ENCODE results near the gene DTX3L.

The DTX3L gene

DNA sequence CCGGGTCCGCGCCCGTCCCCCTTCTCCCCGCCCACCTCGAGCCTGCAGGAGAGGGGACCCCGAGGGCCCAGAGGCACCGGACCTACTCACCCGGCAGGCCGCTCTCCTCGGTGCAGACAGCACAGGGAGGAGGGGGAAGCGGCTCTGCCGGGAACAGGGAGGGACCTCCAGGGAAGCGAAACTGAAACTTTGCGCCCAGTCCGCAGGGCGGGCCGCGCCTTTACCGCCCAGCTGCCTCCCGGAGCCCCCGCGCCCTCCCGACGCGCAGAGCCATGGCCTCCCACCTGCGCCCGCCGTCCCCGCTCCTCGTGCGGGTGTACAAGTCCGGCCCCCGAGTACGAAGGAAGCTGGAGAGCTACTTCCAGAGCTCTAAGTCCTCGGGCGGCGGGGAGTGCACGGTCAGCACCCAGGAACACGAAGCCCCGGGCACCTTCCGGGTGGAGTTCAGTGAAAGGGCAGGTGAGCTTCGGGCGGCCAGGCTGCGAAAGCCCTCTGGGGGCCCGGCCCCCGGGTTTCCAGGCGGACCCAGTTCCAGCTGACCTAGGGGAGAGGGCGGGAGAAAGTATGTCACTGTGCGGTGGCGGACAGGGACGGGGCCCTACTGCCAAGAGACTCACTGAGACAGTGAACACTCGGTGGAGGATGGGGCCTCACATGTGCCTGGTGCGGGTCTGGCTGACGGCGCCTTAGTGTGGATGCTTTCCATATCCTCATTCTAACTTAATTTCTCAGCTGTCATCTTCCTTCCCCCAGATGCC, at the start of gene DTX3L, which contains the start of gene PARP9:
DTX3L (plus strand) TSS at position 184 of the 758 bp plus-strand sequence; CDS start at position 273, 89 bp downstream.
PARP9 (minus strand) TSS at position 146 of the 758 bp plus-strand sequence. CDS start 4,680 bp downstream, outside the sequence.
- DNase-seq, result peak; percentile 51

DNA sequence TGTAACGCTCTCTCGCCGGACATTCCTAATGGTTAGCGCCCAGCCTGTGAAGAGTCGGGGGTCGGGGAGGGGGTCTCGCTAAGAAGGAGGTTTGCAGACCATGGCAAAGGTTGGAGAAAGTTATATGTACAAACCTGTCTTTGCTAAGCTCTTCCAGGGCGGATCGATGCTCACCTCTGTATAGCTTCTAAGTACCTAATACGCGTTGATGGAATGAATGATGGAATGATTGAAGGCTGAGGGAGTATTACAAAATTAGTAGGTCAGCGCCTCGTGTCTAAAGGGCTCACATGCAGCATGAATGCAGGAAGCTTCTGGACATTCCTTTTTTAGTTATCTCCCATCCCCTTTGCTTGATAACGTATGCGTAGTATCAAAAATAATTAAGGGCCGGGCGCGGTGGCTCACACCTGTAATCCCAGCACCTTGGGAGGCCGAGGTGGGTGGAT, 49.1 kb upstream of the DTX3L start:
- no peak for DNase-seq

DNA sequence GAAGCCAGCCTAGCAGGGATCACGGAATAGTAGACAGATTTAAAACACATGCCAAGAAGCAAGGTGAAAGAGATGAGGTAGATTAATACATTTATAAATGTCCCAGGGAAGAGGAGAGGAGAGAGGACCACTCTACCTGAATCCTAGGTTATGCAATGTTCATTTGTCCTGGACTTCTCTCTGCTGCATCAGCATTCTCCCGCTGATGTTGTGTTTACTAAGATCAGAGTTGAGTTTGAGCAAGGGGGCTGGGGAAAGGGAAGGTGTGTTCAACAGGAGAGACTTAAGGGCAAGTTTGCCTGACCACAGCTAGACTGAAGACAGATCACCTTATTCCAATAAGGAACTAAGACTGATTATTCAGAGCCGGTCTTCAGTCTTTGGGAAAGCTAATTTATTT, 48.3 kb upstream of the DTX3L start:
- no peak for DNase-seq

DNA sequence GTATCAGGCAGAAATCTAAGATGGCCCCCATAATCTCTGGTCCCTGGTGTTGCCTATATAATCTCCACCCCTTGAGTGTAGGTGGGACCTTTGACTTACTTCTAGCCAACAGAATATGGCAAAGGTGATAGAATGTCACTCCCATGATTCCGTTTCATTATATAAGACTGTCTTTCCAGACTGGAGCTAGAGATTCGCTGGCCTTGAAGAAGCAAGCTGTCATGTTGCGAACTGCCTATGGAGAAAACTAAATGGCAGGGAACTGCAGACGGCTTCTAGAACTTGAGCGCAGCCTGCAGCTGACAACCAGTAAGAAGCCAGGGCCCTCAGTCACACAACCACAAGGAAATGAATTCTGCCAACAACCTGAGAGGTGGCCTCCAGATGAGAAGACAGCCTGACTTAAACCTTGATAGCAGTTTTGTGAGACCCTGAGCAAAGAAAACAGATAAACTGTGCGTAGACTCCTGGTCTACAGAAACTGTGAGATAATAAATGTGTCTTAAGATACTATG, 47.2 kb upstream of the DTX3L start:
- DNase-seq, result no peak

DNA sequence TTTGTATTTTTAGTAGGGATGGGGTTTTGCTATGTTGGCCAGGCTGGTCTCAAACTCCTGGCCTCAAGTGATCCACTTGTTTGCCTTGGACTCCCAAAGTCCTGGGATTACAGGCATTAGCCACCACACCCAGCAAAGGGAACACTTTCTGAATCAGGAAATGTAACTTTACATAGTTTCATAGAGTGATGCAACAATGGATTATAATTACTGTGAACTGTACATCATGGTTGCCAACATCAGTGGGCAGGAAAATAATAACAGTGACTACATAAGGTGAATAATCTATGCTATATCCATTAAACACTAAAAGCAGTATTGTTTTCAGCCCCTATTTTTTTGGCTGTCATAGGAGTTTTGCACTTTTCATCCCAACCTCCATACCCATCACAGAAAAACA, 44.4 kb upstream of the DTX3L start:
- DNase-seq, result no peak

DNA sequence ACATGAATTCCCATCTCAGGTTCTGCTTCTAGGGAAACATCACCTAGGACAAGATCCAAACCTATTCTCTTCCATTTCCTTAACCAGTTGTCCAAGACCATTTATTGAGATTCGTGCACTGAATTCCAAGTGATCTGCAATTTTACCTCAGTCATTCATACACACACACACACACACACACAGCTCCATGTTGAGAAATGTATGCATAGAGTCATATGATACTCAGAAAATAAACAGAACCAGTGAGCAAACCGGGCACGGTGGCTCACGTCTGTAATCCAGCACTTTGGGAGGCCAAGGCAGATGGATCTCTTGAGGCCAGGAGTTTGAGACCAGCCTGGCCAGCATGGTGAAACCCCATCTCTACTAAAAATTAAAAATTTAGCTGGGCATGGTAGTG, 43.3 kb upstream of the DTX3L start:
- DNase-seq, result no peak

DNA sequence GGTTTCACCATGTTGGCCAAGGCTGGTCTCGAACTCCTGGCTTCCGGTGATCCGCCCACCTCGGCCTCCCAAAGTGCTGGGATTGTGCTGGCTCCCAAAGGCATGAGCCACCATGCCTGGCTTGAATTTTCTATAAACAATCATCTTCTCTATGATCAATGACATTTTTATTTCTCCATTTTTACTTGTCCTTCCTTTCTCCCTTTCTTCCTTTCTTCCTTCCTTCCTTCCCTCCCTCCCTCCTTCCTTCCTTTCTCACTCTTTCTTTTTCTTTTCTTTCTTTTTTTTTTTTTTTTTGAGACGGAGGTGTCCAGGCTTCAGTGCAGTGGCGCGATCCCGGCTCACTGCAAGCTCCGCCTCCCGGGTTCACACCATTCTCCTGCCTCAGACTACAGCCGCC, 40.8 kb upstream of the DTX3L start:
- no peak for DNase-seq

DNA sequence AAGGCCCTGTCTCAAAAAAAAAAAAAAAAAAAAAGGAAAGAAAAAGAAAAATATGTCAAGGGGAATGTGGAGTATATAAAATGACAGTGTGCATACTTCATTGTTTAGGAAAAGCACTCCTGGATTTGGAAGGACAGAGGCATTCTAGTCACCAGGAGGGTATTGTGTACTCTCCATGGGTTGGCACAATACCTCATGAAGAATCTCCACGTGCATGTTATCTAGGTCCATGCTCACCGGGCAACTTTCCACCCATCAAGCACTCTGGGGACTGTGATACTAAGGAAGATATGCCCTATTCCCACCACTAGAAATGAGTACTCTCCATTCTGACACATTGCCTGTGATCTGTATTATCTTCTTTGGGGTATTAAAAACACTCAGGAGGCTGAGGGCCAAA, 34.0 kb upstream of the DTX3L start:
- DNase-seq, result no peak

DNA sequence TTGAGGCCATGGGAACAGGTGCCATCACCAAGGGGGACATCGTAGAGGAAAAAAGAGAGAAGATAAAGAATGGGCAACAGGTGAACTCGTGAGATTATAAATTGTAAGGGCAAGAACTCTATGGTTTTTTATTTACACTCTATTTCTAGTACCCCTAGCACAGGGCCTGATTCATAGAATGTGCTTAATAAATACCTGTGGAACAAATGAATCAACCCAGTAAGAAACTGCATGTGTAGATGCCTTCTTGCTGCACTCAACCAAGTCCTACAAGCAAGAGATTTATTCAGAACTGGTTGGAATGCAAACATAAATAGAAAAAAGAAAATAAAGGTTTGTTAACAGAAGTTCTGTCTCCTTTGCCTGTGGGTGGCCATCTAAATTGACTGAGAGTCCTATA, 30.7 kb upstream of the DTX3L start:
- no peak for DNase-seq

DNA sequence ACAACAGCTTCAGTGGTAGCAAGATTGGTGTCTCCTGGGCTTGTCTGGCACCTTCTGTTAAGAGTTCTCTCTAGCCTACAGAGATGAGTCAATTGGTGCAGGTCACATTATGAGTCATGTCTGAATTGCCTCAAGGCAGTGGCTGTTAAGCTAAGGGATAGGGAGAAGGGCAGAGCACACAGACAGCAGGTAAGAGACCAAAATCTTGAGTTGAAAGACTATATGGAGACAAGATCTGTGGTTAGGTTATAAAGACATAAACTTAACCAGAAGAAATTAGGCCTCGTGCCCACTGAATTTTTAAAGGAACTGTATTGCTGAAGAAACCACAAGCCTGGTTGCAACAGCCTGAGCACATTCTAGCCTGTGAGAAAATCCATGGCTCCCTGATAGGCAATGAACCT, 30.2 kb upstream of the DTX3L start:
- peak; percentile 82 for DNase-seq

DNA sequence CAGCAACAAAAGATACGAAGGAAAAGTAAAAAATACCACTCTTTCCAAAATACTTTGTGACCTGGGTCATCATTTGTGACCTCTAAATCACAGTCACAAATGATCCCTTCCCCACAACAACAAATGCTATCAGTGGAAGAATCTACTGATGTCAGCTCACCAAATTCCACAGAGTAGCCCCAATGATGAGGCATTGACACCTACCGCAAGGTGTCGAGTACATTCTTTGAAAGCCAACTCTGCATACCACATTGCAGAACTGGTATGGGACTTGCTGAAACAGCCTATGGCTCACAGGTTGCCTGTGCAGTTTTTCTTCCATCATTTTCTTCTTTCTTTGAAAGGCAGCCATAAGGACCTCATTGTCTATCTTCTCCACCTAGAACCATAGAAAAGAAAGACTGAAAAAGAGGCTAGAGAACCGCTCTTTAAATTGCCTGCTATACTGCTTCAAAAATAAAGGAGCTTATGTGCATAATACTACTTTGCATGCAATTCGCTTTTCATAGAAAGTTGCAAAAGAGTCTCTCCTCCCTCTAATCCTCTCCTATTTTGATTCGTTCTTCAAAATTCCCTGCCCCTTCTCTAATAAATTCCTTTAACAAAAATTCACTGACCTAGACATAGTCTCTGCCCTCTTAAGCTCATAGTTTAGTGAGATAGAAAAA, 28.0 kb upstream of the DTX3L start:
- no peak for DNase-seq

DNA sequence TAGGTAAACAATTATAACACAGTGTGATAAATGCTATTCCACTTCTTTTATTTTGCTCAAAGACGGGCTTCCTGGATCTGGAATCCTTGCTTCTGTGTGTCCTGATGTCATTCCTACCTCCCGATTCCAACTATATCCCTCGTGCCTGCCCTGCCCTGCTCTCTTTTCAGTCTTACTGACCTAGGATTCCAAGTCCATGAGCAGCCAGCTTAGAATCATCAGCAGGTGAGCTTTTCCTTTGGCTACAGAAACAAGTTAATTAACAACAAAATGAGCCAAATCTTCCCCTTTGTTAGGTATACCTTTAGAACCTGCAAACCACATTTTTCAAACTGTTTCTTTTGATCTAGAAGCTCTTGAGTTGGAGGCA, 27.5 kb upstream of the DTX3L start:
- DNase-seq, result no peak

DNA sequence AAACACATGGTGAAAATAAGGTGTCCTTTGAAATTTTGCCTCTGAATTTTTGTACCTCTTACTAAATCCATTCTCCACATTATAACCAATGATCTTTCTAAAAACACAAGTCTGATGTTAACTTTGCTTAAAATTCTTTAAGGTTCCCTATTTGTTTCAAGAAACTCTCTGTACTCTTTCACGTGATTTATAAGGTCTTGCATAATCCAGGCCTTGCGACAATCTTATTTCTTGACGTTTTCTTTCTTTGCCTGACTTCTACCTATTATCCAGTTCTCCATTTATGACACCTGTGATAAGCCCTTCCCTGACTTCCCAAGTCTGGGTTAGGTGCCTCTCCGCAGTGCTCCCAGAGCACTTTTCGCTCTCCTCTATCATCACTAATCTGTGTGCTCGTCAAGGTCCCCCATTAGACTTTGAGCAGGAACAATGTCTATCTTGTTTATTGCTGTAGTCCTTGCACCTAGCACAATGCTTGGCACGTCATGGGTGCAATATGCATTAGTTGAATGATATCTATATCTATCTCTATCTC, 25.1 kb upstream of the DTX3L start:
- DNase-seq, result no peak

DNA sequence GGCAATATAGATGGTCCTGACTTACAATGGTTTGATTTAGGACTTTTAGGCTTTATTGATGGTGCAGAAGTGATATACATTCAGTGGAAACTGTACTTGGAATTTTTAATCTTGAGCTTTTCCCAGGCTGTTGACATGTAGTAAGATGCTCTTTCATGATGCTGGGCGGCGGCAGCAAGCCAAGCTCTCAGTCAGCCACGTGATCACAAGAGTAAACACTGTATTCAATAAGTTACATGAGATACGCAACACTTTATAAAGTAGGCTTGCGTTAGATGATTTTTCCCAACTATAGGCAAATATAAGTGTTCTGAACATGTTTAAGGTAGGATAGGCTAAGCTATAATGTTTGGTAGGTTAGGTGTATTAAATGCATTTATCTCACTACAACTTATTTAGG, 18.0 kb upstream of the DTX3L start:
- DNase-seq, result no peak

DNA sequence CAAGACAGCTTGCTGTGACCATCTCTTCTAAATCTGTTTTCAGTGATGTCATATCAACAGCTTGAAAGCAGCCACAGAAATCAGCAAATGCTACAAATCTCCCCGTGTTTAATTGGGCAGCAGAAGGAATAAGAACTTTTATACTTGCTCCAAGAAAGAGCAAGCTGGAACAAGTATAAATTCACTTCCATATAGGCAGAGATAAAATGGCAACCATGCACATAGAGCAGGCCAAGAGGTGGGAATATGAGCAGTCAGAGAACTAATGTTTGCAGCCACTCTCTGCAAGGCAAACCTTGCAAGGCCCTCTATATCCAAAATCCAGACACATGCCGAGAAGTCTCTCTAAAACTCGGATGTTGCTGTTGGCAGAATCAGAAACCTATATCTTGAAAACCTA, 16.1 kb upstream of the DTX3L start:
- no peak for DNase-seq

DNA sequence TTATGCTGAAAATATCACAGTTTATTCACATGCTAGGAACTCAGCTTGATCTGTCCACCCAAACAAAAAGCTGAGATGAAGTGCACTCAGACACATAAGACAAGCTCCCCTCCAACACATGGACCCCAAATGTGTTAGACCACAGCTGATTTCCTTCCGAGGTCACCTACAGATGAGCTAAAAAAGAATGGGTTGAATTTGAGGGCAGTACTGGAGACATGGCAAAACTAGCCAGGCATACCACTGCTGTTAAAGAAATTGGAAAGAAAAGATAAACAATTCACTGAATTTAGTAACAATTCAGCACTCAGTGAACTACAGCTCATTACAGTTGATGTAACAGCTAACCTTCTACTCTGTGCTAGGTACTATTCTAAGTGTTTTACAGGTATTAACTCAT, 15.5 kb upstream of the DTX3L start:
- DNase-seq, result no peak

DNA sequence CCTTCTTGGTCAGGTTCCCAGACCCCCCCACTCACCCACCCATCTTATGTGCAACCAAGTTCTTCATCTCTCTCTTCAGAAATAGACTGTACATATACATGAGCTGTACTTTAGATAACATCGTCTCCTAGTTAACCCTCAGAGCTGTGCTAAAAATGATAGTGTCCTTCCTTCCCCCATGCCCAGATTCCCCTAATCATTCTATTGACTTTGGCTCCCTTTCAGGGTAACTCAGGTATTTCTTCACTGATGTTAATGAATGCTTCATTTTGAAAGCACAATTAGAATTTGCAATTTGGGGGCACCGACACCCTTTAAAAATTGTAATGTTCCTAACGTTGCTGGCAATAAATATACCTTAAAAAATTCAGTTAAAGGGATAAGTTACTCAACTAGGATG, 11.0 kb upstream of the DTX3L start:
- no peak for DNase-seq

DNA sequence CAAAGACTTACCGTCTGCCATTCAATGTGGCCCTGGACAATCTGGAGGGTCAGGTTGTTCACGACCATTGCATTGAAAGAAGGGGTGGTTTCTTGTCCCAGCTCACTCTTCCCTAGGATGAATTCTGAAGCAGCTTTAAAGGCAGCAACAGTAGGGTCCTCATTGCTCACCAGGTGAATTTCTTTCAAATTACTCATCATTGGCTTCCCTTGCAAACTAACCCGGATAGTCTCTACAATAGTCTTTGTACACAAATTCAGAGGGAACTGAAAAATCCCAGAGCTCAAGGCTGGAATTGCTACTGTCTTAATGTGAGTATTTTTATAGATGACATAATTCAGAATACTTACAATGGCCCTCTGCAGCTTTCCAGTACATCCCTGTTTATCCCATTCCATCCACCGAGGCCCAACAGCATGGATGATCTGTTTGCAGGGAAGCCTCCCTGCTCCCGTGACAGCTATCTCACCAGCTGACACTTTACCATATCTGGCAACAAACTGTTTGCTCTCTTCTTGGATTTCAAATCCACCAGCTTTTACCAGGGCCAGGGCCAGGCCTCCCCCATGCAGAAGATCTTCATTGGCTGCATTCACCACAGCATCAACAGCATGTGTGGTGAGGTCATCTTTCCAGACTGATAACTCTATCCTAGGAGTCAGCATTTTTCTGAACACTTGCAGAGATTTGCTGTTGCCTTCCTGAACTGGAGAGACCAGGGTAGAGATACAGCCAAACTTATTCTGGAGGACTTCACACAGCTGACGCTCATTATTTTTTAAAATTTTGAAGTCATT, 8.7 kb upstream of the DTX3L start:
- DNase-seq, result no peak

DNA sequence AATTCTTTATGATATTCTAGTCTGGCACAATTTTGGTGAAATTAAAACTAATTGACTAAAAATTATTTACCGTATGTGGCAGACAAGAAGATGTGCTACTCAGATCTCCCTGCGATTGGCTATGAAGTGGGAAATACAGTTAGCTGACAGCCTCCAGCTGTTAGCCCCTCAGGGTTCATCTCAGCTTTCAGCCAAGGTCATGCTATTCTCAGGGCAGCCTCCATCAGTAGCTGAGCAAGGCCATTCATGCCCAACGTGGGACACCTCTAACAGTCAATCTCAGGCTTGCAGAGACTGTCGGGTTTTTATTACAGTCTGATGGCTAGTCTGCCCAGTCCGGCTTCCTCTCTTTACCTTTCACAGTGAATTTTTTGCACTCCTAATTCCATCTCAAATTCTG, 6.8 kb upstream of the DTX3L start:
- no peak for DNase-seq

DNA sequence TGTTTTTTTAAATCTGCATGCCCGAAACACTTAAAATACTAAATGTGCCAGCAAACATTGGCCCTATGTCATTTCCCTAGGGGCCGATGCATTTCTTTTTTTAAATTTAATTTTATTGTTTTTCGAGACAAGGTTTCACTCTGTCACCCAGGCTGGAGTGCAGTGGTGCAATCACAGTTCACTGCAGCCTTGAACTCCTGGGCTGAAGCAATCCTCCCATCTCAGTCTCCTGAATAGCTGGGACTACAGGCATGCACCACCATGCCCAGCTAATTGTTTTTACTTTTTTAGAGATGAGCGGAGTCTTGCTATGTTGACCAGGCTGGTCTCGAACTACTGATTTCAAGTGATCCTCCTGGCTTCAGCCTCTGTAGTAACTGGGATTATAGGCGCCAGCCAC, 5.5 kb upstream of the DTX3L start:
- DNase-seq, result no peak

DNA sequence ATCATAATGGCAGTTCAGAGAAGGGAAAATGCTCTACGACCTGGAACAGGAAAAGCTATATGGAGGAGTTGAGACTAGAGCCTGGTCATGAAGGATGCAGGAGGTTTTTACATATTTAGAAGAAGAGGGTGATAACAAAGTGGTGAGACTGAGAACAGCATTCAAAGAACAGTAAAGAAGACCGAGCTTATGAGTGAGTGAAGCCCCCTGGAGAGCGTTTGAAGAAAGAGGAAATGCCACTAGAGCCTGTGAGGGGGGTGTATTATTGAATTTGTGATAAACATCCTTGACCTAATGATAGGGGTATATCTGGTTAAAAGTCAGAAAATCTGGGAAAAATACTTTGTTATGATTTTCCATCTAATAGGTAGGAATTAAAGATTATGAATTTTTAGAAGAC, 4.2 kb upstream of the DTX3L start:
- no peak for DNase-seq

DNA sequence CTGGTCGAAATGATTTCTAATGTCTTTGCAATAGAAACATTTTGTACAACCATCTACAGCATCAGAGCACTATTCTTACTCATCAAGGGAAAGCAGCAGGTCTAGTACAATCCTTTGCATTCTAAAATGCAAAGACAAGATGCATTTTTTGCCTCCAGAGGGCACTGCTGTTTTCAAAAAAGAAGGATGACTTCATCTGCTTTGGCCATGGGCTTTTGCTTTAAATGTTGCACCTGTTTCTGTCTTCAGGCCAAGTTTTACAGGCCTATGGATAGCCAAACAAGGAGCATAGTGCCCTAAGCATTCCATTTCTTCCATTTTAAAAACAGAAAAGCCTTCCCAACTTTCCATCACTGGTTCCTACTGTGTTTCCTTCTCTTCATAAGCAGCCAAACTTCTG, 3.5 kb upstream of the DTX3L start:
- DNase-seq, result no peak

Data from GF-D8 (cell line).